HG02642 (cell line): ENCODE data around the gene BMAL1.
A peak's percentile ranks its signal among the peaks of the same experiment; 100 is the strongest.

Experiments used
- ATAC-seq: cut with Tn5 transposase; IDR thresholded peaks from one replicate; pipeline ENCODE4 v1.9.1; 2021; ENCODE audit warnings: mild to moderate bottlenecking; ENCODE audit not compliant: unreplicated experiment, poor library complexity

BMAL1 gene

GRCh38 chr11:13336246-13336878 is 58.8 kb downstream of the BMAL1 start:
- ATAC-seq, result no peak

GRCh38 chr11:13338019-13338426 is 60.4 kb downstream of the BMAL1 start:
- ATAC-seq, result no peak

DNA sequence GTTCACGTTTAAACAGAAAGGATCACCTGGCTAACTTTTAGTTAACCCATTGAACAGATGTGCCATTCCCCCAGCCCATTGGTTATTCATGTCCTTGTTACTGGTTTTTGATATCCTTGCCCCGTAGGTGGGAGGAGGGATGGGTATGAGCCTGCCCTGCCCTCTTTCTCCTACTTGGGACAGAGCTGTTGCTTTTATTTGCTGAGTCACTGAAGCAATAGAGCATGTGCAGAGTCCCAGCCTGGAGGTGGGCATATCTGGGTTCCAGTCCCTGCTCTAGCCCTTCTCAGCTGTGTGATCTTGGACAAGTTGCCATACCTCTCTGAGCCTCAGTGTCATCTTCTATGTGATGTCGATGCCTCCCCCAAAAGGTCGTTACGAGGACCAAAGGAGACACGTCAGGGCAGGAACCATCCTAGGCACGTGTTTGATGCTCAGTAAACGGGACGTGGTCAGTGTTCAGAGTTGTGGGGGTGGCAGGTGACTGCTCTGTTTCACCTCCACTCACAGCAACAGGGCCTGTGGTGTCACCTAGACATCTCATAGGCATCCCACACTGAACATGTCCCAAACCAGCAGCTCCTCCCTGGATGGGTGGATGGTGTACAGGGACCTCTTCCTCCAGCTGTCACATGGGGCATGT is 61.0 kb downstream of the BMAL1 start:
- no peak for ATAC-seq

DNA sequence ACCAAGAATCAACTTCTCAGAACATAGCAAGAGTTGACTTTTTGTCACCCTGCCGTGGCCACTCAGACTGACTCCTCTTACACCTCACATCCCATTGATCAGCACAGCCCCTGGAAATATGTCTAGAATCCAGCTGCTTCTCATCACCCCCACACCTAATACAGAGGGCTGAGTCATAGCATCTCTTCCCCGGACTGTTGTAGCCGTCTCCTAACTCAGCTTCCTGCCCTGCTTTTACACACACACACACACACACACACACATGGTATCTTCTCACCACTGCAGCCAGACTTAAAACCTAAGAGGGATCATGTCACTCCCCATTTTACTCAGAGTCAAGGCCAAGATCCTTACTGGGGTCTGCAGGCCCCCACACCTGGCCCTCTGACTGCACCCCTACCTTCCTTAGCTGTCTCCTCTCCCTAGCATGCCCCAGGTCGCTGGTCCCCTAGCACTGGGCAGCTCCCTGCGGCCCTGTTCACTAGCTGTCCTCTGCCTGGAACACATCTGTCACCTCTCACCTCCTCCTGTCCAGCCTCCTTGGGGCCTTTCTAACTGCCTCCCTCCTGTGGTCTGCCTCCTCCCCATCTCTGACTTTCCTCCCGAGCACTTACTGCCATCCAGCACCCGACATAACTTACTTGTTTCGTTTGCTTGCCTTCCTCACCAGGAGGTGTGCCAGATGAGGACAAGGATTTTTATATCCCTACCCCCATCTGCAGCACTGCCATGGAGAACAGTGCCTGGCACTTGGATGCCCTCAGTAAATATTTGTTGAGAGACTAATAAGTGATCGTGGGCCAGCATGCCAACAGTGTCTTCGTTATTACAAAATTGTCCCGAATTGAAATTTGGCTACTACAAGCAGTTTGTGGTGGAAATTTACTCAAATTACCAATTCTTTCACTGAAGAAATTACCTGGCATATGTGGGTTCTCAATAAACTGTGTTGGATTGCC is 61.9 kb downstream of the BMAL1 start:
- no peak for ATAC-seq

DNA sequence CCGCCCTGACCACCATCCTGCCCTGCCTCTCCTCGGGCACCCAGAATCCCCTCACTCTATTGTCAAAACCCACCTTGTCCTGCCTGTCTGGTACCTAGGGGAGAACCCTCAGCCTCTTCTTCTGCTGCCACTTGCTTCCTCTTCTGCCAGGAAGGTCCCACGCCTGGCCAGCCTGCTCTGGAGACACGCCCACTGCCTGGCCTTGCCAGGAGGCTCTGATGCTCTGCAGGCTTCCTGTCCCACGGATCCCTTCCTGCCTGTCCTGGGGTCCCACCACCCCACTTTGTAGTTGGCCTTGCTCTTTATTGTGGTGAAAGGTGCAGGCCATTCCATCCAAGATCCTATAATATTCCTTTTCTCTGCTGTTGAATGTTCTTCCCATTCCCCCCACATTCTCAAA is 63.4 kb downstream of the BMAL1 start:
- no peak for ATAC-seq

DNA sequence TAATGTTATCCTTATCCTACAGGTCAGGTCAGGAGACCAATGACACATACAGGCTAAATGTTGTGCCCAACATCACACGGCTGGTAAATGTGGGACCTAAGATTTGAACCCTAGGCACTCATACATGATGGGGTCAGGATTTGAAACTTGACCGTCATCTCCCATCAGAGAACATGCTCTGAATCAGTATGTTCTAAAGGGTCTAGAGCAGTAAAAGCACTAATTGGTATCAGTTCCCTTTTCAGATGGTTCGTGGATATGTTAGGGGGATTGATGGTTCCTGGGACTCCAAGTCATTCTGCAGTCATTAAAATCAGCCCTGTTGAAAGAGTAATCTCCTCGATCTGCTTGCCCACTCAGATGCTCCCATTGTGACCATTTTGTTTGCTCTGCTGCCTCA is 65.5 kb downstream of the BMAL1 start:
- peak; percentile 43 for ATAC-seq

- peak; percentile 44 for ATAC-seq
These were observed 66.5 kb downstream of the BMAL1 start for GRCh38 chr11:13343931-13344717.

- no peak for ATAC-seq
These were observed 67.2 kb downstream of the BMAL1 start for GRCh38 chr11:13344818-13345217.

GRCh38 chr11:13346470-13346869 is 68.9 kb downstream of the BMAL1 start:
- ATAC-seq, result no peak

GRCh38 chr11:13347901-13348300 is 70.3 kb downstream of the BMAL1 start:
- ATAC-seq, result no peak

- ATAC-seq, result no peak
These were observed 70.7 kb downstream of the BMAL1 start for GRCh38 chr11:13348305-13348704.

GRCh38 chr11:13349046-13349445 is 71.5 kb downstream of the BMAL1 start:
- no peak for ATAC-seq

DNA sequence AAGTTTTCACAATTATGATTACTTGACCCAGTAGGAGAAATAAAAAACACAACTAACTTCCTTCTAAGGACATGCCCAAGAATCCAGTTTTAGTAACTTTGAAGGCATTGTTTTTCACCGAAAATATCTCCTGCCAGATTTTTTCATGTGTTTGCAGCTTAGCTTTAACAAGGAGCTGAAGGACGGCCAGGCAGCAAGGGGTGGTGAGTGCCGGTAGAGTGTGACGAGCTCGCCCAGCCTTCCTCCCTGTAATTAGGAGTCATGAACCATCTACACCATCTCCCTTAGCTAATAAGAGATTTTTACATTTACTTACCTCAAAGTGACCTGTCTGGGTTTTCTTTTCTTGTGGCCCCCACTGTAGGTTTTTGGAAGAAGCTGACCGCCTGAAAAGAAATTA is 72.0 kb downstream of the BMAL1 start:
- no peak for ATAC-seq

- no peak for ATAC-seq
These were observed 75.1 kb downstream of the BMAL1 start for GRCh38 chr11:13352711-13353110.

DNA sequence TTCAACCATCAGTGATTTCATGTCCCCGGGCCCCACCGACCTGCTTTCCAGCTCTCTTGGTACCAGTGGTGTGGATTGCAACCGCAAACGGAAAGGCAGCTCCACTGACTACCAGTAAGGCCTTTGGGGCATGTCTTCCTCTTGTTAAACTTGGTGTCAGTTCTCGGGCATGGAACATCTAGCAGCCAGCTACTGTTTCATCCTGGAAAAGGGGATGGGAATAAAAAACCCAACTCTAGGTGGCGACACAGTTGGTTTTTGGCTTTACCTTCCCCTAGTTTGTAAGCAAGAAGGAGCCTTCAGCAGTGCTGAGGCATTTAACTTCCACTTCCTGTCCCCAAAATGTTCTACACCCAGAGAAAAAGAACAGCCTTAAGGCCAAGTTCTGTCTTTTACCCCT is 76.7 kb downstream of the BMAL1 start:
- ATAC-seq, result no peak

- ATAC-seq, result no peak
These were observed 77.6 kb downstream of the BMAL1 start for GRCh38 chr11:13355191-13355590.

DNA sequence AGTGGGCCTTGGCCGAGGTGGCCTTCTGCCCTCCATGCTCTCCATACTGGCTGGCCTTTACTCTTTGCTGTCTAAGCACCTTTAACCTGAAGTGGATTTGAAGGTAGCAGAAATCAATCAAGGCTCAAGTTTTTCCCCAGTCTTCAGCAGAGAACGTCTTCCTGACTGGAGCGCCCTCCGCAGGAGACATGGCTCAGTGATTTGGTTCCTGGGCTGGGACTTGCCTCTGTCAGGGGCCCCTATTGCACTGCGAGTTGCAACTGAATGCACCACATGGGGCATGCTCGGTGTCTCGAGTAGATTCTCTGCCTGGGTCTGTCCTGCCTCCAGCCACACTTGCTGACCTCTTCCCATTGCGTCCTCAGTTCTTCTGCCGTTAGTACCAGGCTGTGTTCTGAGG is 79.6 kb downstream of the BMAL1 start:
- ATAC-seq, result no peak

DNA sequence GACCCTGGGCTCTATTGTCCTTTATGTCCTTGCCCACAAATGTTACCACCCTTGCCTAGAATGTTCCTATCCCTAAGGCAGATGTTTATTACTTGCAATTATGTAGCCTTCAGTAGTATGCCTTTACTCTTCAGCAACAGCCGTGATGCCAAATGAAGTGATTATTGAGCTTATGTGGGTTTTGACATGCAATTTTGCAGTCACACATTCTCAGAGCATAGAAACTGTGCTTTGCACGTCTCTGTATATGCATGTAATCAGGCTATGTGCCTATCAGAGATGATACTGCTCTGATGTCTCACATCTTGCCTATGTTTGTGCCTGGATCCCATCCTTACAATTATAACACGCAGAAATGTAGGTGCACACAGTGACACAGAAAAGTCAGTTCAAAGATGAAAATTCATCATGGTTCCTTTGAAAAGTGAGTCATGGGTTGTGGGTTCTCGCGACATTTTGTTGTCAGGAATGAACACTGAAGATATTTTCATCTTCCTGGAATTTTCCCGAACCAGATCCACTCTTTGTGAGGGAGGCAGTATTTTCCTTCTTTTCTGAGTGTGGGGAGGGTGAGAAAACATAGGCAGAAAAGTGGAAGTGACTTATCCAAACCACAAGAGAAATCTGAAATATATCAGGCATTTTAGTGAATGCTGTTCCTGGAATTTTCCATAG is 81.1 kb downstream of the BMAL1 start:
- no peak for ATAC-seq

DNA sequence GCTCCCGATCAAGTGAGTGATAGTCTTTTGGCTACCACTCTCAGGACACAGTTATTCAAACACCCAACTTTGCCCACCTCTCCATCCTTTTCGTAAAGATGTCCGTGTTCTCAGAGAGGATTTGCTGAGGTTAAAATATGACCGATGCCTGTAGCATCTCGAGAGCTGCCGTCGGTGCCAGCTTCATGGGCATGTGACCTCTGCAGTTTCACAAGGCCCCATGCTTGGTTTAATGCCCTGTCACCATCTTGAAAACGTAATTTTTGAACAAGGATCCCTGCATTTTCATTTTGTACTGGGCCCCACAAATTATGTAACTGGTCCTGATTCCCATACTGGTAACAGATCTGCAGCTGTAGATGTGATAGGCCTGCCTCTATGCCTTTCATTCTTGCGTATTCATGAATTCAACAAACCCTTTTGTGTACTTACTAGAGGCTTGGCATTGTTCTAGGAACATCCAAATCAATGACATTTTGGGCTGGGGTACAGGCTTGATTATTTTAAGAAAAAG is 85.1 kb downstream of the BMAL1 start:
- no peak for ATAC-seq

DNA sequence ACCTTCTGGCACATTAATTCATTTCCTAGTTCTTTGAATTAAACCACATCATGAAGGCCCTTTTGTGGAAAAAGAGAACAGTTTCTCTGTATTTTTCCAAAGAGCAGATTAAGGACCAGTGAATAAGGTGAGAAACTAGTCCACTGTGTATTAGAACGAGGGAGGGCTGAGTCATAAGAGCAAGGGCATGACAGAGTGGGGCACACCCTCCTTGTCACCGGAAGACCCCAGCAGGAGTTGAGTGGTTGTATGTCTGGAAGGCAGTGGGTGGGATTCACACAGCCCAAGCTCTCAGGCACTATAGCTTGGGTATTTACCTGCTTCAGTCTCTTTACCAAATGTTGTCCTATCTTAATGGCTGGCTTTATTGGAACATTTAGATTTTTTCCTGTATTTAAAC is 86.8 kb downstream of the BMAL1 start:
- ATAC-seq, result no peak
